Measurements from ENCODE around the gene FAM187B. TPM values are rescaled to one million over a fixed set of nuclear protein-coding genes. Genes with fewer than 3 reads are reported as not detected.

The FAM187B gene
- total RNA-seq, 1 experiment from 2014 or later, result not detected

- Histone ChIP-seq H3K27ac (ENCODE audit: insufficient read length, low read depth, low read length) (no peak overlapping the region), H3K79me2 (ENCODE audit: insufficient read depth, low read length) (no peaks in the 10 kb centered on the region), H4K91ac (ENCODE audit: insufficient read length, low read depth, low read length) (no peak overlapping the region), H2BK12ac (ENCODE audit: insufficient read length, low read depth, low read length) (no peak overlapping the region), H3K56ac (ENCODE audit: insufficient read length, low read depth, low read length) (no peak overlapping the region), H2BK120ac (ENCODE audit: low read depth, low read length, poor library complexity, severe bottlenecking) (no peak overlapping the region), H4K5ac (ENCODE audit: insufficient read length, low read depth, low read length) (no peak overlapping the region), H3K9ac (ENCODE audit: extremely low read depth, insufficient read length, low read length) (no peak overlapping the region), H3K23me2 (ENCODE audit: insufficient read length, low read depth, low read length, poor library complexity, severe bottlenecking) (no peaks in the 10 kb centered on the region), H3K23ac (ENCODE audit: insufficient read length, low read depth, low read length) (no peak overlapping the region), H3K18ac (ENCODE audit: insufficient read length, low read depth, low read length) (no peak overlapping the region), H3K4ac (ENCODE audit: low read depth, low read length) (no peak overlapping the region), H2AFZ (ENCODE audit: low read length) (no peak overlapping the region), H2BK20ac (ENCODE audit: low read depth, low read length, poor library complexity, severe bottlenecking) (no peak overlapping the region), H3T11ph (ENCODE audit: low read length) (no peak overlapping the region), H3K4me1 (ENCODE audit: insufficient read depth, low read length) (peaks cover 6% of the 10 kb centered on the region; the same call in 1 of the 2 replicates), H4K20me1 (ENCODE audit: control insufficient read depth, insufficient read depth, insufficient read length) (no peaks in the 10 kb centered on the region), H2BK15ac (ENCODE audit: low read depth, low read length) (no peak overlapping the region), H3K14ac (ENCODE audit: insufficient read depth, low read length) (no peak overlapping the region), H2BK5ac (ENCODE audit: insufficient read length, low read length) (no peak overlapping the region), H3K9me3 (ENCODE audit: control insufficient read depth, low read depth, low read length) (no peaks in the 10 kb centered on the region), H4K8ac (replicated peaks; ENCODE audit: insufficient read length, low read depth, low read length) (no peak overlapping the region), H2AK5ac (ENCODE audit: insufficient read length, low read length) (no peak overlapping the region), H3K79me1 (ENCODE audit: insufficient read depth, low read depth, low read length, poor library complexity, severe bottlenecking) (no peaks in the 10 kb centered on the region), H3K27me3 (ENCODE audit: insufficient read depth, low read length) (no peaks in the 10 kb centered on the region), H3K4me2 (ENCODE audit: insufficient read depth, insufficient read length, low read length) (no peak overlapping the region)
- peaks cover 2% of the 10 kb centered on the region; the same call in 1 of the 2 replicates for H3K27me3 Mint-ChIP-seq (ENCODE audit: low read depth)
- no peak for TF ChIP-seq CTCF (conservative IDR thresholded peaks at IDR 0.05)
- H3K9me3 Mint-ChIP-seq, result peaks cover 3% of the 10 kb centered on the region in 2 experiments; a peak in 3 of 5 replicates
- DNase-seq, result no peak
- H3K27ac Mint-ChIP-seq, result no peak overlapping the region
- no CpG with 5 or more reads among the region's 9 CpGs for WGBS (ENCODE audit: extremely low coverage, insufficient read length, low lambda C conversion rate)
- peaks cover 0 to 4% (median 0%) of the 10 kb centered on the region in 3 experiments; a peak in 1 of 7 replicates for H3K36me3 Mint-ChIP-seq (ENCODE audit: insufficient read depth in 1 of 3, low read depth in 3 of 3)
- peaks cover 7% of the 10 kb centered on the region in 2 experiments for H3K4me1 Mint-ChIP-seq
- H3K4me3 Mint-ChIP-seq, result no peak overlapping the region
Measured at GRCh38 chr19:35194012-35194984, 34.2 kb downstream of the FAM187B start.

All from H9 (cell line).